Vagina (tissue), 2 donors: ENCODE data around the gene CCL4. TPM values are rescaled to one million over a fixed set of nuclear protein-coding genes. Genes with fewer than 3 reads are reported as not detected.

Experiments used
- DNase-seq, 2 donors: peaks; one replicate each; pipeline ENCODE4 v3.0.0-alpha.2; 2017; ENCODE audit errors: extremely low spot score in 2 of 2
- H3K27ac ChIP-seq: fragments of 200-600 bp; sonication (generic); one replicate; pipeline ENCODE4 v1.5.1; 2019
- H3K27me3 ChIP-seq: fragments of 200-600 bp; sonication (generic); one replicate; pipeline ENCODE4 v1.5.1; 2019
- H3K36me3 ChIP-seq, 2 donors: fragments of 200-600 bp; sonication (generic); one replicate each; pipeline ENCODE4 v1.5.1; 2017 to 2019
- H3K4me1 ChIP-seq: fragments of 200-600 bp; sonication (generic); one replicate; pipeline ENCODE4 v1.5.1; 2019
- H3K4me3 ChIP-seq, 2 donors: fragments of 200-600 bp; sonication (generic); 1 replicate in 1 of 2; 2 replicates in 1 of 2; pipeline ENCODE4 v1.5.1; 2016 to 2019
- H3K9me3 ChIP-seq: fragments of 200-600 bp; sonication (generic); one replicate; pipeline ENCODE4 v1.5.1; 2019
- POLR2A ChIP-seq, 2 donors: fragments of 450-650 bp; IDR thresholded peaks; one replicate each; pipeline ENCODE4 v1.6.1; 2017; ENCODE audit warnings: antibody characterized with exemption in 2 of 2, mild to moderate bottlenecking in 2 of 2, moderate library complexity in 2 of 2
- POLR2AphosphoS5 ChIP-seq, 2 donors: sonication (generic); formaldehyde crosslinking; IDR thresholded peaks; one replicate each; pipeline ENCODE4 v1.9.0; 2017; ENCODE audit warnings: antibody characterized with exemption in 2 of 2, mild to moderate bottlenecking in 2 of 2, low read depth in 1 of 2; ENCODE audit not compliant: insufficient read depth in 1 of 2
- intact Hi-C: fragments of 100-400 bp; cut with DNase I; formaldehyde crosslinking; loops from one replicate; pipeline ENCODE4 v1.15.1; 2023
- total RNA-seq: library from RNA; depleted of rRNA; stranded (reverse); fragments of >200 nt; gene quantifications from one replicate; pipeline ENCODE4 v1.2.3, GENCODE V29; 2016
- TF ChIP-seq, protein P1 (sequence below), 3 experiments: fragments of 450-650 bp in 2 of 3; fragments of 200-600 bp in 1 of 3; sonication (generic) in 1 of 3; IDR thresholded peaks; one replicate each; pipeline ENCODE4 v1.5.1; 2017 to 2019; ENCODE audit warnings: antibody characterized with exemption in 3 of 3, mild to moderate bottlenecking in 2 of 3, moderate library complexity in 2 of 3

Gene CCL4
- total RNA-seq, 1 donor from 2014 or later: 15.0 TPM

DNA sequence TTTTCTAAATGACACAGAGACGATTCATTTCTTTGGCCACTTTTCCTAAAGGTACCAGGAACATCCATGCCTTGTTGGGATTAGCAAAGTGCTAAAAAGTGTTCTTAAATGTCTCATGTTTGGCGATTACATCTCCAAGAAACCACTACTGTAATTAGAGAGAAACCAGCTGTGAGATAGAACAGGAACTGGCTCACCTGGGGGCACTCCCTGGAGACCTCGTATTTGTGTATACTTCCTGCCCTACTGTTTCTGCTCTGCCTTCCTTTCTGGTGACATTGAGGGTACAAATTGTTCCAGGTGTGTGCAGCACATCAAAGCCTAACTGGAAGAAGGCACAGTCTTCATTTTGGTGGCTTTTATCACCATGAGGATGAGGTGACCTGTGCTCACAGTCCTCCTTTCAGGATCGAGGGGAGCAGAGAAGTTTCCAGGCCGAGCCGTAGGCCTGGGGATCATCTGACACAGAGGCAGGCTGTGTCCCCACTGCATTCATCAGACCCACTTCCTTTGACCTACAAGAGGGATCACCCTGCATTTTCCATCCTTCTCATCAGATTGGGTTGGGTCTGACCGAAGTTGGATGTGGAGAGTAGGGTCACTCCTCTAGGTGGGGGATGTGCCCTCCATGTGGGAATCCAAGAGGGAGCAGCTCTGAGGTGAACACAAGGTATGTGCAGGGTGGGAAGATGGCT lies 23.7 kb downstream of the CCL4 start:
- DNase-seq: no peak
- H3K9me3 ChIP-seq: peaks cover 4% of the 10 kb centered on the region
- no peak overlapping the region for H3K4me3 ChIP-seq
- TF ChIP-seq POLR2A (IDR thresholded peaks at IDR 0.05) (no peak), POLR2AphosphoS5 (IDR thresholded peaks at IDR 0.05; ENCODE audit: insufficient read depth in 1 of 2, low read depth in 1 of 2) (no peak)
- TF ChIP-seq, protein P1, sequence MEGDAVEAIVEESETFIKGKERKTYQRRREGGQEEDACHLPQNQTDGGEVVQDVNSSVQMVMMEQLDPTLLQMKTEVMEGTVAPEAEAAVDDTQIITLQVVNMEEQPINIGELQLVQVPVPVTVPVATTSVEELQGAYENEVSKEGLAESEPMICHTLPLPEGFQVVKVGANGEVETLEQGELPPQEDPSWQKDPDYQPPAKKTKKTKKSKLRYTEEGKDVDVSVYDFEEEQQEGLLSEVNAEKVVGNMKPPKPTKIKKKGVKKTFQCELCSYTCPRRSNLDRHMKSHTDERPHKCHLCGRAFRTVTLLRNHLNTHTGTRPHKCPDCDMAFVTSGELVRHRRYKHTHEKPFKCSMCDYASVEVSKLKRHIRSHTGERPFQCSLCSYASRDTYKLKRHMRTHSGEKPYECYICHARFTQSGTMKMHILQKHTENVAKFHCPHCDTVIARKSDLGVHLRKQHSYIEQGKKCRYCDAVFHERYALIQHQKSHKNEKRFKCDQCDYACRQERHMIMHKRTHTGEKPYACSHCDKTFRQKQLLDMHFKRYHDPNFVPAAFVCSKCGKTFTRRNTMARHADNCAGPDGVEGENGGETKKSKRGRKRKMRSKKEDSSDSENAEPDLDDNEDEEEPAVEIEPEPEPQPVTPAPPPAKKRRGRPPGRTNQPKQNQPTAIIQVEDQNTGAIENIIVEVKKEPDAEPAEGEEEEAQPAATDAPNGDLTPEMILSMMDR (IDR thresholded peaks at IDR 0.05): no peak
- H3K4me1 ChIP-seq: no peaks in the 10 kb centered on the region
- intact Hi-C loops: no loop called here
- H3K36me3 ChIP-seq: no peaks in the 10 kb centered on the region
- no peak overlapping the region for H3K27ac ChIP-seq
- no peaks in the 10 kb centered on the region for H3K27me3 ChIP-seq

DNA sequence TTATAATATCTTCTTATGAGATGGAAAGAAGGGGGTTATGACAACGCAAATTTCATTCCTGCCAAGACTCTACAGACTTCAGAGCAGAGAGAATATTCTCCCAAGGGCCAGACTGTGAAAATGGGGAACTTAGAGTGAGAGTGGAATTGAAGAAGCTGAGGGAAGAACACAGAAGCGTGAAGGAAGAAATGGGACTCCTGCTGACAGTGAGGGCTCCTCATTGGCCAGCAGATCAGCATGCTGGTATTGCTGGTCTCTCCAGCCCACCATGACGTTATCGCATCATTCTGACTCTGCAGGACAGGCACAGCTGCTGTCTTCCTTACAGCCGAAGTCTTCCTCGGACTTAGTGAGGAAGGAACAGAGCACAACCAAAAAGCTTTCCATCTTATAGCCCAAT lies 24.3 kb downstream of the CCL4 start:
- no peaks in the 10 kb centered on the region for H3K27me3 ChIP-seq
- H3K9me3 ChIP-seq: peaks cover 4% of the 10 kb centered on the region
- H3K4me1 ChIP-seq: no peaks in the 10 kb centered on the region
- no peak overlapping the region for H3K27ac ChIP-seq
- no peaks in the 10 kb centered on the region for H3K36me3 ChIP-seq
- intact Hi-C loops: no loop called here
- no peak overlapping the region for H3K4me3 ChIP-seq
- no peak for TF ChIP-seq POLR2AphosphoS5 (IDR thresholded peaks at IDR 0.05; ENCODE audit: insufficient read depth in 1 of 2, low read depth in 1 of 2)
- TF ChIP-seq, protein P1 (IDR thresholded peaks at IDR 0.05): no peak
- no peak for TF ChIP-seq POLR2A (IDR thresholded peaks at IDR 0.05)
- DNase-seq: no peak

DNA sequence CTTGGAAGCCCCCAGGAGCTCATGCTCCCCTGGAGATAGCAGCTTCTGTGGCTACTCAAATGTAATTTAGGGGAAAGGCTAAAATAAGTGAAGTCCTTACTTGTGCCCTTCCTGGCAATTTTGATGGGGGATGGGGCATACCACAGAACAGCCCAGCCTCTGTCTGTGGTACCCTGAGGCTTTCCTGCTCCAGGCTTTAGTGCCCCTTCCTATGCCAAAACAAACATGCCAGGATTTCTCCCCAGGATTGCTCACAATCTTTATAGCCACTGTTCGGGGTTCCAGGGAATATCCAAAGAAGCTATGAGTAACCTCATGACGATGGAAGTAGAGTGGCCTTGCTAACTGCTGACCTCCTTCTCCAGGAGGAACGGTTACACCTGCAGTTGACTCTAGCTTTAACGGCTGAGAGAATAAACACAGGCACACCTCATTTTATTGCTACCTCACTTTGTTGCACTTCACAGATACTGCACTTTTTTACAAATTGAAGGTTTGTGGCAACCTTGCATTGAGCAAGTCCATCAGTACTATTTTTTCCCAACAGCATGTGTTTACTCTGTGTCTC lies 24.9 kb downstream of the CCL4 start:
- H3K27ac ChIP-seq: no peak overlapping the region
- no peaks in the 10 kb centered on the region for H3K36me3 ChIP-seq
- DNase-seq: no peak
- no peaks in the 10 kb centered on the region for H3K27me3 ChIP-seq
- H3K4me1 ChIP-seq: no peaks in the 10 kb centered on the region
- TF ChIP-seq POLR2AphosphoS5 (IDR thresholded peaks at IDR 0.05; ENCODE audit: insufficient read depth in 1 of 2, low read depth in 1 of 2): no peak
- TF ChIP-seq, protein P1 (IDR thresholded peaks at IDR 0.05): no peak
- TF ChIP-seq POLR2A (IDR thresholded peaks at IDR 0.05): no peak
- intact Hi-C loops: no loop called here
- H3K4me3 ChIP-seq: no peak overlapping the region
- peaks cover 4% of the 10 kb centered on the region for H3K9me3 ChIP-seq

DNA sequence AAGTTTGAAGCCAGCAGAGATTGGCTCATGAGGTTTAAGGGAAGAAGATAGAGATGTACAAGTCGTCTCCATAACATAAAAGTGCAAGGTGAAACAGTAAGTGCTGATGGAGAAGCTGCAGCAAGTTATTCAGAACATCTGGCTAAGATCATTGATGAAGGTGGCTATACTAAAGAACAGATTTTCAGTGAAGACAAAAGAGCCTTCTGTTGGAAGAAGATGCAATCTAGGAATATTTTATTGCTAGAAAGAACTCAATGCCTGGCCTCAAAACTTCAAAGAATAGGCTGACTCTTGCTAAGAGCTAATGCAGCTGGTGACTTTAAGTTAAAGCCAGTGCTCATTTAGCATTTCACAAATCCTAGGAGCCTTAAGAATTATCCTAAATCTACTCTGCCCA lies 26.0 kb downstream of the CCL4 start:
- Histone ChIP-seq H3K36me3 (no peaks in the 10 kb centered on the region), H3K4me3 (no peak overlapping the region), H3K9me3 (peaks cover 4% of the 10 kb centered on the region), H3K4me1 (no peaks in the 10 kb centered on the region), H3K27me3 (no peaks in the 10 kb centered on the region), H3K27ac (no peak overlapping the region)
- no peak for DNase-seq
- no peak for TF ChIP-seq POLR2AphosphoS5 (IDR thresholded peaks at IDR 0.05; ENCODE audit: insufficient read depth in 1 of 2, low read depth in 1 of 2)
- TF ChIP-seq, protein P1 (IDR thresholded peaks at IDR 0.05): no peak
- TF ChIP-seq POLR2A (IDR thresholded peaks at IDR 0.05): no peak
- intact Hi-C loops: no loop called here

DNA sequence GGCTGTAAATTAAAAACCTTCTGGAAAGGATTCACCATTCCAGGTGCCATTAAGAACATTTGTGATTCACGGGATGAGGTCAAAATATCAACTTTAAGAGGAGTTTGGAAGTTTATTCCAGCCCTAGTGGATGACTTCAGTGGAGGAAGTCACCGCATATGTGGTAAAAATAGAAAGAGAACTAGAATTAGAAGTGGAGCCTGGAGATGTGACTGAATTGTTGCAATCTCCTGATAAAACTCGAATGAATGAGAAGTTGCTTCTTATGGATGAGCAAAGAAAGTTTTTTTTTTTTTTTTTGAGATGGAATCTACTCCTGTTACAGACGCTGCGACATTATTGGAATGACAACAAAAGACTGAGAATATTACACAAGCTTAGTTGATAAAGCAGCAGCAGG lies 26.7 kb downstream of the CCL4 start:
- H3K4me1 ChIP-seq: no peaks in the 10 kb centered on the region
- H3K9me3 ChIP-seq: peaks cover 2% of the 10 kb centered on the region
- H3K4me3 ChIP-seq: no peak overlapping the region
- no peak overlapping the region for H3K27ac ChIP-seq
- H3K36me3 ChIP-seq: no peaks in the 10 kb centered on the region
- intact Hi-C loops: no loop called here
- TF ChIP-seq, protein P1 (IDR thresholded peaks at IDR 0.05): no peak
- TF ChIP-seq POLR2A (IDR thresholded peaks at IDR 0.05) (no peak), POLR2AphosphoS5 (IDR thresholded peaks at IDR 0.05; ENCODE audit: insufficient read depth in 1 of 2, low read depth in 1 of 2) (no peak)
- no peaks in the 10 kb centered on the region for H3K27me3 ChIP-seq
- DNase-seq: no peak
